Measurements from ENCODE around the gene HAND1.

Gene HAND1

GRCh38 chr5:154478752-154479159 is 729 bp upstream of the HAND1 start:
- no peak for TF ChIP-seq CTCF (IDR thresholded peaks at IDR 0.05; ENCODE audit: low read depth, low read length)
- no peak for DNase-seq (ENCODE audit: extremely low read depth, low read depth)

- DNase-seq (ENCODE audit: extremely low read depth, low read depth) = no peak
- TF ChIP-seq CTCF (IDR thresholded peaks at IDR 0.05; ENCODE audit: low read depth, low read length) = no peak
Observed at GRCh38 chr5:154477382-154478223, 424 bp downstream of the HAND1 start.

GRCh38 chr5:154476354-154477205 is 1.4 kb downstream of the HAND1 start:
- TF ChIP-seq CTCF (IDR thresholded peaks at IDR 0.05; ENCODE audit: low read depth, low read length) = no peak
- no peak for DNase-seq (ENCODE audit: extremely low read depth, low read depth)

GRCh38 chr5:154475591-154476353 is 2.3 kb downstream of the HAND1 start:
- DNase-seq (ENCODE audit: extremely low read depth, low read depth) = no peak
- TF ChIP-seq CTCF (IDR thresholded peaks at IDR 0.05; ENCODE audit: low read depth, low read length) = no peak

GRCh38 chr5:154474396-154475334 is 3.4 kb downstream of the HAND1 start:
- no peak for TF ChIP-seq CTCF (IDR thresholded peaks at IDR 0.05; ENCODE audit: low read depth, low read length)
- no peak for DNase-seq (ENCODE audit: extremely low read depth, low read depth)

GRCh38 chr5:154473581-154474283 is 4.3 kb downstream of the HAND1 start:
- no peak for DNase-seq (ENCODE audit: extremely low read depth, low read depth)

More at GRCh38 chr5:154473581-154474283, 4.3 kb downstream of the HAND1 start:
- no peak for TF ChIP-seq CTCF (IDR thresholded peaks at IDR 0.05; ENCODE audit: low read depth, low read length)

Data from AG09319 (cell line).